ENCODE data around the gene CSNK2A3.

- TF ChIP-seq MAX (IDR thresholded peaks at IDR 0.05) (no peak), TCF12 (IDR thresholded peaks at IDR 0.05; ENCODE audit: low read depth) (no peak), CREB1 (IDR thresholded peaks at IDR 0.05; ENCODE audit: low read depth) (no peak), REST (IDR thresholded peaks at IDR 0.05; ENCODE audit: low read depth) (no peak), RAD21 (IDR thresholded peaks at IDR 0.05; ENCODE audit: low read depth) (no peak)
Observed at GRCh38 chr11:11324090-11324489, 29.0 kb downstream of the CSNK2A3 start.

Measured in Ishikawa (cell line).